H1 (cell line): ENCODE data around the gene ADORA1. TPM values are rescaled to one million over a fixed set of nuclear protein-coding genes. Genes with fewer than 3 reads are reported as not detected.

Source experiments
- CTCF ChIA-PET: fragments of 300-600 bp; sonication (Branson Sonifier 250); formaldehyde crosslinking; loops from one replicate; lab custom pipeline; 2021; ENCODE audit not compliant: partially characterized antibody; lab: Charles Lee
- POLR2A ChIA-PET: fragments of 300-600 bp; sonication (Branson Sonifier 250); formaldehyde crosslinking; loops from one replicate; lab custom pipeline; 2021; ENCODE audit warnings: inconsistent platforms; ENCODE audit not compliant: partially characterized antibody; lab: Charles Lee
- DNase-seq, 2 experiments: peaks; one replicate each; pipeline versions ENCODE4 v3.0.0 to v3.0.0-alpha.2; 2010 to 2022; ENCODE audit warnings: low spot score in 2 of 2, low read depth in 1 of 2, mixed read lengths in 1 of 2
- FAIRE-seq: peaks from 2 replicates; lab custom pipeline; 2011; peaks lifted over from hg19 to GRCh38; lab: Jason Lieb, UNC
- H2AFZ ChIP-seq: 2 replicates; pipeline ENCODE4 v1.8.1; 2012; ENCODE audit warnings: low read length, inconsistent platforms
- H2AK5ac ChIP-seq: 2 replicates; pipeline ENCODE4 v1.6.1; 2013; ENCODE audit warnings: low read depth, low read length
- H2BK120ac ChIP-seq: replicated peaks from 2 replicates; pipeline ENCODE3; 2013; ENCODE audit warnings: low read depth, low read length, inconsistent platforms
- H2BK12ac ChIP-seq: 2 replicates; pipeline ENCODE4 v1.6.1; 2013; ENCODE audit warnings: low read depth, low read length
- H2BK15ac ChIP-seq: 2 replicates; pipeline ENCODE4 v1.6.1; 2013; ENCODE audit warnings: low read length
- H2BK20ac ChIP-seq: 2 replicates; pipeline ENCODE4 v1.6.1; 2013; ENCODE audit warnings: low read length
- H2BK5ac ChIP-seq: 2 replicates; pipeline ENCODE4 v1.6.1; 2013; ENCODE audit warnings: low read depth, low read length
- H3K14ac ChIP-seq: 2 replicates; pipeline ENCODE4 v1.6.1; 2013; ENCODE audit warnings: inconsistent platforms; ENCODE audit not compliant: insufficient read length
- H3K18ac ChIP-seq: 2 replicates; pipeline ENCODE4 v1.6.1; 2013; ENCODE audit warnings: low read length; ENCODE audit errors: extremely low read depth
- H3K23ac ChIP-seq: 2 replicates; pipeline ENCODE4 v1.6.1; 2013; ENCODE audit warnings: inconsistent platforms; ENCODE audit not compliant: insufficient read length
- H3K23me2 ChIP-seq: 2 replicates; pipeline ENCODE4 v1.6.1; 2013; ENCODE audit warnings: low read depth, low read length
- H3K27ac ChIP-seq: 2 replicates; pipeline ENCODE4 v1.6.1; 2011; ENCODE audit warnings: low read depth, low read length, inconsistent platforms
- H3K27me3 ChIP-seq, 4 experiments: replicated peaks in 1 of 4; 1 replicate in 1 of 4; 2 replicates in 3 of 4; pipeline versions ENCODE4 v1.6.1 to v1.8.1; 2011 to 2013; ENCODE audit warnings: low read length in 3 of 4, mild to moderate bottlenecking in 3 of 4, inconsistent platforms in 2 of 4, mixed read lengths in 2 of 4, moderate library complexity in 1 of 4; ENCODE audit not compliant: control insufficient read depth in 3 of 4, insufficient read depth in 3 of 4; ENCODE audit errors: extremely low read depth in 1 of 4
- H3K36me3 ChIP-seq, 4 experiments: 2 replicates each; pipeline versions ENCODE4 v1.6.1 to v1.8.1; 2011 to 2013; ENCODE audit warnings: mild to moderate bottlenecking in 4 of 4, low read length in 3 of 4, moderate library complexity in 2 of 4, control low read depth in 1 of 4, inconsistent platforms in 1 of 4; ENCODE audit not compliant: insufficient read depth in 4 of 4, control insufficient read depth in 2 of 4
- H3K4ac ChIP-seq: replicated peaks from 2 replicates; pipeline ENCODE3; 2013; ENCODE audit warnings: low read length, low read depth, mixed read lengths, inconsistent platforms; ENCODE audit not compliant: insufficient read length
- H3K4me1 ChIP-seq, 4 experiments: replicated peaks in 1 of 4; 1 replicate in 1 of 4; 2 replicates in 3 of 4; pipeline versions ENCODE4 v1.6.1 to v1.8.1; 2011 to 2013; ENCODE audit warnings: low read length in 3 of 4, inconsistent platforms in 2 of 4, mixed read lengths in 1 of 4; ENCODE audit not compliant: insufficient read depth in 4 of 4, control insufficient read depth in 3 of 4
- H3K4me2 ChIP-seq, 2 experiments: 2 replicates each; pipeline versions ENCODE4 v1.6.1 to v1.8.1; 2011 to 2013; ENCODE audit warnings: low read depth in 2 of 2, low read length in 2 of 2, control low read depth in 1 of 2, inconsistent platforms in 1 of 2, mild to moderate bottlenecking in 1 of 2; ENCODE audit not compliant: insufficient read depth in 1 of 2
- H3K4me3 ChIP-seq, 4 experiments: fragments of 200-600, 300-600 bp in 1 of 4; sonication (generic), shearing (Covaris generic), sonication (Bioruptor Twin) in 1 of 4; 2 replicates each; pipeline versions ENCODE4 v1.5.1 to v1.8.1; 2011 to 2016; ENCODE audit warnings: low read length in 4 of 4, low read depth in 3 of 4, control low read depth in 2 of 4, inconsistent platforms in 2 of 4, mild to moderate bottlenecking in 2 of 4, mixed read lengths in 1 of 4, moderate library complexity in 1 of 4; ENCODE audit not compliant: insufficient read depth in 2 of 4; ENCODE audit errors: extremely low read depth in 1 of 4
- H3K56ac ChIP-seq: replicated peaks from 2 replicates; pipeline ENCODE3; 2013; ENCODE audit warnings: low read depth, mild to moderate bottlenecking, mixed read lengths, low read length, inconsistent platforms; ENCODE audit not compliant: insufficient read length
- H3K79me1 ChIP-seq: 2 replicates; pipeline ENCODE4 v1.6.1; 2013; ENCODE audit warnings: low read depth, low read length, control low read depth
- H3K79me2 ChIP-seq, 2 experiments: 2 replicates each; pipeline versions ENCODE4 v1.6.1 to v1.8.1; 2012 to 2013; ENCODE audit warnings: low read length in 2 of 2, mild to moderate bottlenecking in 2 of 2, inconsistent platforms in 1 of 2; ENCODE audit not compliant: insufficient read depth in 2 of 2, control insufficient read depth in 1 of 2
- H3K9ac ChIP-seq, 4 experiments: replicated peaks in 1 of 4; 1 replicate in 1 of 4; 2 replicates in 3 of 4; pipeline versions ENCODE4 v1.6.1 to v1.8.1; 2011 to 2013; ENCODE audit warnings: low read depth in 3 of 4, low read length in 3 of 4, control low read depth in 2 of 4, mild to moderate bottlenecking in 2 of 4, moderate library complexity in 2 of 4, inconsistent platforms in 1 of 4; ENCODE audit errors: extremely low read depth in 1 of 4
- H3K9me3 ChIP-seq, 2 experiments: 2 replicates each; pipeline versions ENCODE4 v1.6.1 to v1.8.1; 2012 to 2013; ENCODE audit warnings: mild to moderate bottlenecking in 2 of 2, moderate library complexity in 2 of 2, control low read depth in 1 of 2, inconsistent platforms in 1 of 2, low read depth in 1 of 2, low read length in 1 of 2, mixed read lengths in 1 of 2; ENCODE audit not compliant: insufficient read depth in 2 of 2
- H4K20me1 ChIP-seq, 2 experiments: replicated peaks in 1 of 2; 2 replicates each; pipeline versions ENCODE3 to v1.8.1; 2011 to 2013; ENCODE audit warnings: inconsistent platforms in 2 of 2, low read length in 2 of 2, mild to moderate bottlenecking in 1 of 2; ENCODE audit not compliant: insufficient read depth in 2 of 2, control insufficient read depth in 1 of 2
- H4K5ac ChIP-seq: 2 replicates; pipeline ENCODE4 v1.6.1; 2013; ENCODE audit warnings: low read length, low read depth, mixed read lengths, inconsistent platforms; ENCODE audit not compliant: insufficient read length
- H4K8ac ChIP-seq: 2 replicates; pipeline ENCODE4 v1.8.0; 2013; ENCODE audit warnings: mild to moderate bottlenecking, moderate library complexity, low read length, inconsistent platforms; ENCODE audit not compliant: insufficient read depth; ENCODE audit errors: extremely low read depth
- H4K91ac ChIP-seq: replicated peaks from 2 replicates; pipeline ENCODE3; 2013; ENCODE audit warnings: low read length, mixed read lengths, inconsistent platforms; ENCODE audit not compliant: insufficient read length
- BRCA1 ChIP-seq: IDR thresholded peaks from 2 replicates; pipeline ENCODE4 v1.6.1; 2012; ENCODE audit warnings: low read depth, low read length, improper control_type of control experiment
- CEBPB ChIP-seq: IDR thresholded peaks from 2 replicates; pipeline ENCODE4 v1.6.1; 2012; ENCODE audit warnings: low read depth, low read length
- CHD2 ChIP-seq: IDR thresholded peaks from 2 replicates; pipeline ENCODE4 v1.6.1; 2012; ENCODE audit warnings: low read length, improper control_type of control experiment
- GTF2F1 ChIP-seq: IDR thresholded peaks from 2 replicates; pipeline ENCODE4 v1.6.1; 2012; ENCODE audit warnings: low read depth, low read length, improper control_type of control experiment, borderline replicate concordance
- HDAC6 ChIP-seq: IDR thresholded peaks from one replicate; pipeline ENCODE4 v1.7.1; 2012; ENCODE audit warnings: low read depth, mild to moderate bottlenecking, inconsistent platforms, low read length, moderate library complexity
- MAX ChIP-seq: IDR thresholded peaks from 2 replicates; pipeline ENCODE4 v1.6.1; 2012; ENCODE audit warnings: inconsistent platforms
- SAP30 ChIP-seq: fragments of 300-600 bp; sonication (generic); IDR thresholded peaks from 2 replicates; pipeline ENCODE4 v1.7.1; 2012; ENCODE audit warnings: low read length, moderate library complexity, mild to moderate bottlenecking, inconsistent platforms; ENCODE audit not compliant: insufficient read depth, insufficient replicate concordance
- SIRT6 ChIP-seq: IDR thresholded peaks from one replicate; pipeline ENCODE4 v1.7.1; 2012; ENCODE audit warnings: low read length, inconsistent platforms
- SP2 ChIP-seq: IDR thresholded peaks from 2 replicates; pipeline ENCODE4 v1.6.1; 2012; ENCODE audit warnings: mild to moderate bottlenecking, low read length, inconsistent platforms
- SUZ12 ChIP-seq: fragments of 200-600 bp; sonication (generic); IDR thresholded peaks from 2 replicates; pipeline ENCODE4 v1.6.1; 2012; ENCODE audit warnings: mild to moderate bottlenecking, inconsistent platforms, low read length, moderate library complexity, mixed read lengths
- WGBS, 2 experiments: shearing (Covaris generic) in 1 of 2; methylation state at CpG; one replicate each; pipeline versions ENCODE4 v1.1.6 to v1.1.7; 2013 to 2015; ENCODE audit warnings: low lambda C conversion rate in 2 of 2, mixed read lengths in 2 of 2, inconsistent platforms in 1 of 2, low coverage in 1 of 2, missing lambda C conversion rate in 1 of 2; ENCODE audit not compliant: insufficient replicate concordance in 2 of 2, insufficient coverage in 1 of 2, insufficient read length in 1 of 2; ENCODE audit errors: extremely low coverage in 1 of 2, missing lambda C conversion rate in 1 of 2; 5-methylcytosine and 5-hydroxymethylcytosine counted together
- polyA plus RNA-seq, 7 experiments: library from polyadenylated mRNA; depleted of rRNA in 3 of 7; stranded (reverse) in 5 of 7; unstranded in 2 of 7; fragments of >200 nt in 5 of 7; fragments of 200-250 nt in 2 of 7; gene quantifications; 1 replicate in 5 of 7; 2 replicates in 1 of 7; 4 replicates in 1 of 7; pipeline versions ENCODE4 v1.2.1 to v1.2.3, GENCODE V29; 2011 to 2013; ENCODE audit warnings: missing spikeins in 2 of 7, mixed read lengths in 2 of 7
- total RNA-seq: library from RNA; stranded (reverse); fragmentation: NEBNext Ultra II Directional; extraction: Animal tissue kit (Norgen Biotek cat#: 25700); gene quantifications from 2 replicates; pipeline ENCODE4 v1.2.1, GENCODE V29; 2021
- TF ChIP-seq, protein P1 (sequence below): IDR thresholded peaks from 2 replicates; pipeline ENCODE4 v1.6.1; 2012; ENCODE audit warnings: low read length, inconsistent platforms
- TF ChIP-seq, protein P2 (sequence below): IDR thresholded peaks from 2 replicates; pipeline ENCODE4 v1.6.1; 2012; ENCODE audit warnings: inconsistent platforms

Gene ADORA1
- total and polyA plus RNA-seq, 2 of the 8 experiments (the other 6 are each of a cell fraction or from before 2014, with no cell fraction given) = 3.3 to 6.7 TPM

- H3K18ac ChIP-seq = peak overlapping the region; percentile 15; the same call in 1 of the 2 replicates
- H3K9ac ChIP-seq = no peak overlapping the region
- no peak overlapping the region for H3K4me3 ChIP-seq
- H3K79me1 ChIP-seq = no peaks in the 10 kb centered on the region
- H2BK120ac ChIP-seq = no peak overlapping the region
- no peak overlapping the region for H3K14ac ChIP-seq
- peak overlapping the region in 1 of 2 experiments; percentile 59; a peak in 2 of 4 replicates for H3K4me2 ChIP-seq
- peak overlapping the region; percentile 86 for H2AFZ ChIP-seq
- no peak overlapping the region for H2BK5ac ChIP-seq
- no peak overlapping the region for H3K4ac ChIP-seq
- ChIA-PET CTCF (interaction anchor here (0.6 to 5.7 kb wide), 13 partner anchors 19 to 300 kb away, joined by 3 to 33 read pairs (median 5); partner anchors contain the start of gene ADORA1), POLR2A (interaction anchor here (1.2 kb wide), 1 partner anchor 180 kb away, joined by 3 read pairs; the partner anchor contains the start of gene TMEM183A)
- 0 out of 2 replicates have a peak overlapping the region, but pooled peaks have one; percentile 36 for H2BK20ac ChIP-seq
- peaks cover 6 to 17% (median 11%) of the 10 kb centered on the region in 4 experiments for H3K4me1 ChIP-seq
- no peaks in the 10 kb centered on the region for H3K36me3 ChIP-seq
- H3K27ac ChIP-seq = no peak overlapping the region
- H3K79me2 ChIP-seq = no peaks in the 10 kb centered on the region
- no peak for DNase-seq
- H3K23ac ChIP-seq = no peak overlapping the region
- no peak overlapping the region for H2BK15ac ChIP-seq
- H3K56ac ChIP-seq = no peak overlapping the region
- H3K27me3 ChIP-seq = no peaks in the 10 kb centered on the region
- H4K91ac ChIP-seq = no peak overlapping the region
- H4K20me1 ChIP-seq = no peaks in the 10 kb centered on the region
- H3K23me2 ChIP-seq = no peaks in the 10 kb centered on the region
- WGBS, 2 experiments = 53% methylated on average over 7 of the region's 7 CpGs; no CpG with 5 or more reads in 1 of the 2 experiments
- H4K8ac ChIP-seq = no peak overlapping the region
- FAIRE-seq = no peak
- H3K9me3 ChIP-seq = no peaks in the 10 kb centered on the region
- no peak overlapping the region for H2AK5ac ChIP-seq
- no peak overlapping the region for H4K5ac ChIP-seq
- H2BK12ac ChIP-seq = no peak overlapping the region
- TF ChIP-seq SAP30 (no peak), GTF2F1 (no peak), SUZ12 (no peak), MAX (no peak), SP2 (no peak), BRCA1 (no peak), CHD2 (no peak), HDAC6 (no peak), CEBPB (no peak), SIRT6 (no peak)
- TF ChIP-seq, protein P1, sequence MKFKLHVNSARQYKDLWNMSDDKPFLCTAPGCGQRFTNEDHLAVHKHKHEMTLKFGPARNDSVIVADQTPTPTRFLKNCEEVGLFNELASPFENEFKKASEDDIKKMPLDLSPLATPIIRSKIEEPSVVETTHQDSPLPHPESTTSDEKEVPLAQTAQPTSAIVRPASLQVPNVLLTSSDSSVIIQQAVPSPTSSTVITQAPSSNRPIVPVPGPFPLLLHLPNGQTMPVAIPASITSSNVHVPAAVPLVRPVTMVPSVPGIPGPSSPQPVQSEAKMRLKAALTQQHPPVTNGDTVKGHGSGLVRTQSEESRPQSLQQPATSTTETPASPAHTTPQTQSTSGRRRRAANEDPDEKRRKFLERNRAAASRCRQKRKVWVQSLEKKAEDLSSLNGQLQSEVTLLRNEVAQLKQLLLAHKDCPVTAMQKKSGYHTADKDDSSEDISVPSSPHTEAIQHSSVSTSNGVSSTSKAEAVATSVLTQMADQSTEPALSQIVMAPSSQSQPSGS = no peak
- TF ChIP-seq, protein P2, sequence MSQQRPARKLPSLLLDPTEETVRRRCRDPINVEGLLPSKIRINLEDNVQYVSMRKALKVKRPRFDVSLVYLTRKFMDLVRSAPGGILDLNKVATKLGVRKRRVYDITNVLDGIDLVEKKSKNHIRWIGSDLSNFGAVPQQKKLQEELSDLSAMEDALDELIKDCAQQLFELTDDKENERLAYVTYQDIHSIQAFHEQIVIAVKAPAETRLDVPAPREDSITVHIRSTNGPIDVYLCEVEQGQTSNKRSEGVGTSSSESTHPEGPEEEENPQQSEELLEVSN = no peak
Observed at GRCh38 chr1:203187304-203187685, 59.8 kb downstream of the ADORA1 start.
